Uterus (tissue), 4 donors: ENCODE data around the gene ROCK2. TPM values are rescaled to one million over a fixed set of nuclear protein-coding genes. Genes with fewer than 3 reads are reported as not detected.

Source experiments
- DNase-seq, 2 donors: peaks; one replicate each; pipeline ENCODE4 v3.0.0-alpha.2; 2019 to 2020
- H3K27ac ChIP-seq, 2 donors: fragments of 200-600 bp; sonication (generic); 1 replicate in 1 of 2; 2 replicates in 1 of 2; pipeline ENCODE4 v1.5.1; 2016 to 2018
- H3K27me3 ChIP-seq, 2 donors: fragments of 200-600 bp; sonication (generic); one replicate each; pipeline ENCODE4 v1.5.1; 2018 to 2019; ENCODE audit warnings: control low read depth in 1 of 2
- H3K36me3 ChIP-seq, 2 donors: fragments of 200-600 bp; sonication (generic); one replicate each; pipeline ENCODE4 v1.5.1; 2019; ENCODE audit warnings: control low read depth in 1 of 2
- H3K4me1 ChIP-seq, 2 donors: fragments of 200-600 bp; sonication (generic); one replicate each; pipeline ENCODE4 v1.5.1; 2018 to 2019; ENCODE audit warnings: control low read depth in 1 of 2
- H3K4me3 ChIP-seq, 2 donors: fragments of 200-600 bp; sonication (generic); 1 replicate in 1 of 2; 2 replicates in 1 of 2; pipeline ENCODE4 v1.5.1; 2018 to 2019; ENCODE audit warnings: mild to moderate bottlenecking in 1 of 2
- H3K9me3 ChIP-seq, 2 donors: fragments of 200-600 bp; sonication (generic); one replicate each; pipeline ENCODE4 v1.5.1; 2019; ENCODE audit warnings: control low read depth in 1 of 2
- CTCF ChIP-seq, 4 experiments: fragments of 200-600 bp in 2 of 4; fragments of 450-650 bp in 2 of 4; sonication (generic) in 2 of 4; IDR thresholded peaks; one replicate each; pipeline ENCODE4 v1.5.1; 2016 to 2019; ENCODE audit warnings: antibody characterized with exemption in 4 of 4, mild to moderate bottlenecking in 2 of 4, moderate library complexity in 1 of 4
- POLR2A ChIP-seq, 2 donors: fragments of 450-650 bp; IDR thresholded peaks; one replicate each; pipeline ENCODE4 v1.6.1; 2016; ENCODE audit warnings: antibody characterized with exemption in 2 of 2, mild to moderate bottlenecking in 1 of 2, moderate library complexity in 1 of 2
- intact Hi-C: fragments of 100-400 bp; cut with DNase I; formaldehyde crosslinking; loops from one replicate; pipeline ENCODE4 v1.15.1; 2023; ENCODE audit warnings: low total_unique reads
- total RNA-seq, 4 donors: library from RNA; depleted of rRNA in 3 of 4; stranded (reverse); fragments of >200 nt in 3 of 4; gene quantifications; one replicate each; pipeline versions ENCODE4 v1.1.0 to v1.2.4, GENCODE V29; 2014 to 2023
- donor health status: DM: yes; HTN: yes; CAD: no.

ROCK2 gene
- total RNA-seq, 4 donors from 2014 or later = 78.5 to 143 (median 122) TPM

- TF ChIP-seq POLR2A (IDR thresholded peaks at IDR 0.05) = no peak
- TF ChIP-seq CTCF (IDR thresholded peaks at IDR 0.05) = no peak
- Histone ChIP-seq H3K36me3 (no peaks in the 10 kb centered on the region), H3K4me3 (no peak overlapping the region), H3K27me3 (no peaks in the 10 kb centered on the region), H3K4me1 (no peaks in the 10 kb centered on the region), H3K27ac (no peak overlapping the region), H3K9me3 (no peaks in the 10 kb centered on the region)
- no peak for DNase-seq
- intact Hi-C loops = no loop called here
These were observed 58.1 kb downstream of the ROCK2 start for GRCh38 chr2:11286323-11286722.

- Histone ChIP-seq H3K4me1 (no peaks in the 10 kb centered on the region), H3K9me3 (no peaks in the 10 kb centered on the region), H3K36me3 (no peaks in the 10 kb centered on the region), H3K27ac (no peak overlapping the region), H3K27me3 (no peaks in the 10 kb centered on the region), H3K4me3 (no peak overlapping the region)
- TF ChIP-seq CTCF (IDR thresholded peaks at IDR 0.05) (no peak), POLR2A (IDR thresholded peaks at IDR 0.05) (no peak)
- no peak for DNase-seq
- intact Hi-C loops = no loop called here
These were observed 58.9 kb downstream of the ROCK2 start for GRCh38 chr2:11285499-11285898.

- Histone ChIP-seq H3K9me3 (no peaks in the 10 kb centered on the region), H3K36me3 (no peaks in the 10 kb centered on the region), H3K27ac (no peak overlapping the region), H3K4me1 (no peaks in the 10 kb centered on the region), H3K27me3 (no peaks in the 10 kb centered on the region), H3K4me3 (no peak overlapping the region)
- TF ChIP-seq CTCF (IDR thresholded peaks at IDR 0.05) = no peak
- no peak for TF ChIP-seq POLR2A (IDR thresholded peaks at IDR 0.05)
- no peak for DNase-seq
- intact Hi-C loops = no loop called here
These were observed 63.2 kb downstream of the ROCK2 start for GRCh38 chr2:11281186-11281585.

GRCh38 chr2:11280713-11281112 lies 63.7 kb downstream of the ROCK2 start:
- Histone ChIP-seq H3K36me3 (no peaks in the 10 kb centered on the region), H3K9me3 (no peaks in the 10 kb centered on the region), H3K4me3 (no peak overlapping the region), H3K27ac (no peak overlapping the region), H3K4me1 (no peaks in the 10 kb centered on the region), H3K27me3 (no peaks in the 10 kb centered on the region)
- no peak for DNase-seq
- TF ChIP-seq POLR2A (IDR thresholded peaks at IDR 0.05) (no peak), CTCF (IDR thresholded peaks at IDR 0.05) (no peak)
- intact Hi-C loops = no loop called here

GRCh38 chr2:11279398-11279797 lies 65.0 kb downstream of the ROCK2 start:
- Histone ChIP-seq H3K36me3 (no peaks in the 10 kb centered on the region), H3K9me3 (no peaks in the 10 kb centered on the region), H3K27me3 (no peaks in the 10 kb centered on the region), H3K27ac (no peak overlapping the region), H3K4me3 (no peak overlapping the region), H3K4me1 (no peaks in the 10 kb centered on the region)
- no peak for DNase-seq
- intact Hi-C loops = no loop called here
- no peak for TF ChIP-seq POLR2A (IDR thresholded peaks at IDR 0.05)
- TF ChIP-seq CTCF (IDR thresholded peaks at IDR 0.05) = no peak
